ENCODE data around the gene XIAP.
"Not testable (repeated sequence)": the region's sequence is repeated elsewhere in the genome, so short reads cannot be mapped to it uniquely, and the experiment has no call there.

Gene XIAP

DNA sequence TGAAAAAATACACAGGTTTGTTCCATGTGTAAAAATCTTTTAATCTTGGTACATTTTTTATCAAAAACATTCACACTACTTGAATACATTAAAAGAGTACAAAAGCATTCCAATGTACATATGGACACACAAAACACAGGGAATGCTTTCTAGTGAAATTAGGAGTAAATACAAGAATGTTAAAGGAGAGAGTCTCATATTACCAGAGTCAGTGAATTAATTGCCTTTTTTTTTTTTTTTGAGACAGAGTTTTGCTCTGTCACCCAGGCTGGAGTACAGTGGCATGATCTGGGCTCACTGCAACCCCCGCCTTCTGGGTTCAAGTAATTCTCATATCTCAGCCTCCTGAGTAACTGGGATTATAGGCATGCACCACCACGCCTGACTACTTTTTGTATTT, 17.0 kb downstream of the XIAP start:
- no peak for DNase-seq

DNA sequence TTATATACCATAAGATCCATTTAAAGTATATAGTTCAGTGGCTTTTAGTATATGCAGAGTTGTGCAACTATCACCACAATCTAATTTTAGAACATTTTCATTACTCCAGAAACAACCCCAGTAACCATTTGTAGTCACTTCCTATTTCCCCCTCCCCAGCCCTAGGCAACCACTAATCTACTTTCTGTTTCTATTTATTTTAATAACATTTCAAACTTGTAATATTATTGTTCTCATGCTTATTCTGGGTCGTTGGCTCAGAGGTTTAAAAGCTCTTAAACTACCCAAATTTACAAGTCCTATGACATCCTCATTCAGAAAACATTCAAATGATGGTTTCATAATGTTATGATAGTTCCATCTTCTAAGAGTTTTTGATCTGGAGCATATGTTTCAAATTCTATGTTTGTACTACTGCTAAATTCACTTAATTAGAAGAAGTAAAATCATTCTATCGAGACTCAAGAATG, 18.4 kb downstream of the XIAP start:
- DNase-seq, result no peak

DNA sequence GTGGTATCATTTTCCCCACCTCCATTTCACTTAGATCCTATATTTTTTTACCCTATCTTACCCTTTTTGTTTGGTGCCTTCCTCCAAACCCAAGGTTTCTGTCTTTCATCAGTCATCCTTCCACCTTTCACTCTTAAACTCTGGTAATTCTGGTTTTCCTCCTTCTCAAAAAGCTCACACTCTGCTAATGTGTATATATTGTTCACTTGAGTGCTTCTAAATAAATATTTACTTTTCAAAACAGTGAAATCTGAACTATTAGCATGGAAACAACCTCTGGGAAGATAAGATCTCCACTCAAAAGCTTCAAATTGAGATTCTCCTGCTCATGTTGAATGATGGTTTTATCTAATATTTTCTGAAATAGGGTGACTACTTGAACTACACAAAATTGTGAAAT, 21.5 kb downstream of the XIAP start:
- no peak for DNase-seq

DNA sequence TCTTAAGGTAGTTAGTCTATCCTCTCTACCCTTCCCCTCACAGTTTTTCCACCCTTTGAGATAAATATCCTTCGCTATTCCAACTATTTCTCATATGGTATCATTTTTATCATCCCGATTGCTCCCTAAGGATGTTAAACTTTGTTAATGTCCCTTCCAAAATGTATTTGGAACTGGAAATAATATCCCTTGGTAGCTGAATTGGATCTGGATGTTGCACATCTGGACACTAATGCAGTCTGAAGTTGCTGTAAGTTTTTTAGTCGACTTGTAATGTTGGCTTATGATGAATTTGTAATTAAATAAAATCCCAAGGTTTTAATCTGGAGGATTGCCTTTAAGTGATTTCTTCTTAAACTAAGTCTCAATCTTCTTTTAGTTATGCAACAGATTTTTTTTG, 22.5 kb downstream of the XIAP start:
- DNase-seq, result no peak

DNA sequence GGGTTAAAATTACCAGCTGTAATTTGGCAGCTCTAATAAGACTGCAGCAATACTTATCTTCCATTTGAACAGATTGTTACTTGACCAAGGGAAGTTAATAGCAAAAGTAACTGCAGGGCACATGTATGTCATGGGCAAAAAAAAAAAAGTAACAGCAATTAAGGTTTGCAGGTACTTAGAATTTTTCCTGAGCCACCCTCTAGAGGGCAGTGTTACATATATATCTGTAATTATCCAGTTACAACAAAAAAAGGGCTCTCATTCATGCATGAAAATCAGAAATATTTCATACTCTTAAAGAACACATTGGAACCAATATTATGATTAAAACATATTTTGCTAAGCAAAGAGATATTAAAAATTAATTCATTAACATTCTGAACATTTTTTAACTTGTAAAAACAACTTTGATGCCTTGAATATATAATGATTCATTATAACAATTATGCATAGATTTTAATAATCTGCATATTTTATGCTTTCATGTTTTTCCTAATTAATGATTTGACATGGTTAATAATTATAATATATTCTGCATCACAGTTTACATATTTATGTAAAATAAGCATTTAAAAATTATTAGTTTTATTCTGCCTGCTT, 25.1 kb downstream of the XIAP start:
- DNase-seq, result peak; percentile 49

DNA sequence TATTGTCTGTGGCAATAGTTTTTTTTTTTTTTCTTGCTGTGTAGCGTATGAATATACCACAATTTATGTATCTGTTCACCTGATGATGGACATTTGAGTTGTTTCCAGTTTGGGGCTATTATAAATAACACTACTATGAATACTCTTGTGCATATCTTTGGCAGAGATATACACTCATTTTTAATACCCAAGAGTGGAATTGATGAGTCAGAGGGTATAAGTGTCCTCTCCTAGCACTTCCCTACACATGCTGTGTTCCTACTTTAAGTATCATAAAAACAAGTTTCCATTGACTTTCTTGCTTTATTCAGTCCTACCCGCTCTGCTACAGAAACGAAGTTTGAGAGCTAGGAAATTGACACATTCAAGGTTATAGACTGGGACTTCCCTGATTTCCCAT, 39.8 kb downstream of the XIAP start:
- DNase-seq, result no peak

DNA sequence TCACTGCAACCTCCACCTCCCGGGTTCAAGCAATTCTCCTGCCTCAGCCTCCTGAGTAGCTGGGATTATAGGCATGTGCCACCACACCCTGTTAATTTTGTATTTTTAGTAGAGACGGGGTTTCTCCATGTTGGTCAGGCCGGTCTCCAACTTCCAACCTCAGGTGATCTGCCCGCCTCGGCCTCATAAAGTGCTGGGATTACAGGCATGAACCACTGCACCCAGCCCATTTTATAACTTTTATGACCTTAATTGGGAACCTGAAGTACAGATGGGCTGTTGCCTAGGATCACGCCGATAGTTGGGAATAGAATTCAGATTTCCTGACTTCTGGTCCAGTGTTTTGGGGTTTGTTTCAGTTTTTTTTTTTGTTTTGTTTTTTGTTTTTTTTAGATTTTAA, 43.4 kb downstream of the XIAP start:
- not testable (repeated sequence) for DNase-seq

DNA sequence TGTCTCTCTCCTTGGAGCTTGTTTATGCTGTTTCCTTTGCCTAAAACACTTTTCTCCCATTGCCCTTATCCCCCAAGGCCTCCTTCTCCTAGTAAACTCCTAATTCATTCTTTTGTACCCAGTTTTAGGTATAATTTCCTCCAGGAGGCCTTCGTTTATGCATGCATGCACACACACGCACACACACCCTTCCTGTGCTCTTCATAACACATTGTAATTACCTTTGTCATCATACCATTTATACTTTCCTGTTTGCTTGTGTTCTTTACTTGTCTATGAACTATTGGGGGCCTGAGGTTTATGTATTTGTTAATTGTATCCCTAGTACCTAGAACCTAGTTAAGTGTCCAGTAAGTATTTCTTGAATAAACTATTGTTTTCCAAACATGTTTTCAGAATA, 45.5 kb downstream of the XIAP start:
- DNase-seq, result no peak

DNA sequence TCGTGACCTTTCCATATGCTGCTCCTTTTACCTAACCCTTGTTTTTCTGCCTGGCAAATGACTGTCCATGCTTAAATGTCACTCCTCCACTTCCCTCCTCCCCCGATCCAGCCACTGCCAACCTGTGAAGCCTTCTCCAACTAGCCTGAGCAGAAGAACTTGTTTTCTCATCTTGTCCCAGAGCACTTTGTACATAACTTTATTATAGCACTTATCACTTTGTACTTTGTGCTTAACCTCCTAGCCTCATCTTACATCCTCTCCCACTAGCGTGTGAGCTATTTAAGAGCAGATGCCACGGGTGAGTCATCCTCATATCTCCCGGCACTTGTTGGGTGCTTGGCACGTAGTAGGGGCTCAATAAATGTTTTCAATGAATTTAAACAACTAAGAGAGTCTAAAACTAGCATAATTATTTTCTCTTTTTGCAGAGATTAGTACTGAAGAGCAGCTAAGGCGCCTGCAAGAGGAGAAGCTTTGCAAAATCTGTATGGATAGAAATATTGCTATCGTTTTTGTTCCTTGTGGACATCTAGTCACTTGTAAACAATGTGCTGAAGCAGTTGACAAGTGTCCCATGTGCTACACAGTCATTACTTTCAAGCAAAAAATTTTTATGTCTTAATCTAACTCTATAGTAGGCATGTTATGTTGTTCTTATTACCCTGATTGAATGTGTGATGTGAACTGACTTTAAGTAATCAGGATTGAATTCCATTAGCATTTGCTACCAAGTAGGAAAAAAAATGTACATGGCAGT, 46.9 kb downstream of the XIAP start:
- no peak for DNase-seq

DNA sequence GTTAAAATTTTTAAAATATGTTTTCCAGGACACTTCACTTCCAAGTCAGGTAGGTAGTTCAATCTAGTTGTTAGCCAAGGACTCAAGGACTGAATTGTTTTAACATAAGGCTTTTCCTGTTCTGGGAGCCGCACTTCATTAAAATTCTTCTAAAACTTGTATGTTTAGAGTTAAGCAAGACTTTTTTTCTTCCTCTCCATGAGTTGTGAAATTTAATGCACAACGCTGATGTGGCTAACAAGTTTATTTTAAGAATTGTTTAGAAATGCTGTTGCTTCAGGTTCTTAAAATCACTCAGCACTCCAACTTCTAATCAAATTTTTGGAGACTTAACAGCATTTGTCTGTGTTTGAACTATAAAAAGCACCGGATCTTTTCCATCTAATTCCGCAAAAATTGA, 49.7 kb downstream of the XIAP start:
- DNase-seq, result no peak

DNA sequence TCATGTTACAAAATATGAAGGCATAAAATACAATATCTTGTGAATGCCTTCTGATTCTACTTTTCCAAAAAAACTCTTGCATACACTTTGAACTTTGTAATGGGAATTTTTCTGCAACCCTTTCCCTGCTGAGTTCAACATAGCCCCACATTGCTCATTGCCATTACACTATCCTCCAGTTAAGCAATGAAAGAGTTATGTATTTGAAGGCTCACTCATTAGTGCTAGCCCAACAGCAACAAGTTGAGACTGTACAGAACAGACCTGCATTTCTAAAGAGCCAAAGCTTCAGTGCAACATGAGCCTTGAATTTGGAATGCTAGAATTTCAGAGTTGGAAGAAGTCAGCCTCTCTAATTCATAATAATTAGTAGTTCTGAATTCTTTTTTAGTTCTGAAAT, 57.2 kb downstream of the XIAP start:
- no peak for DNase-seq

DNA sequence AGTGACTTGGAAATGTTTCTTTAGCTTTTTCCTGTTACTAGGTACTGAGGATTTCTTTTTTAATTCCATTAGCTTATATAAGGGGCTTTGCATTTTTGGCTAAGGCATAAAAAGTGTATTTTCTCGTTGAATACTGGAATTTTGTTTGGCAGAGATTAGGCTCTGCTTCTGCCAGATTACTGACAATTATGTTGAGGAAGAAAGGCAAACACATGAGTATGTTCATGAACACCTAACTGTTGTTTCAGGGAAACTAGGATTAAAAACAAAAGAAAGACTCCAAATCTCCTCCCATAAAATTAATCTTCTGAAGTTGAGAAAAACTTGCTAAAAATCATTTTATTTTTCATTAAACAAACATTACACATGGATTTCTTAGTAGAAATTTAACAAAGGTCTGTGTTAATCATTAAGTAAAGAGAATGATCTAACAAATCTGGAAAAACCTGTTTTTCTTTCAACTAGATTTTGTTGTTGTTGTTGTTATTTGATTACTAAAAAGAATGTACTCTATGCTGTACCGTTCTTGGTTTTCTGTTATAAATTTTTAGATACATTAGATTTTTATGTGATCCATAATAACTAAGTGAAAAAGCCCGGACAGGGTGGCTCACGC, 58.4 kb downstream of the XIAP start:
- DNase-seq, result no peak

DNA sequence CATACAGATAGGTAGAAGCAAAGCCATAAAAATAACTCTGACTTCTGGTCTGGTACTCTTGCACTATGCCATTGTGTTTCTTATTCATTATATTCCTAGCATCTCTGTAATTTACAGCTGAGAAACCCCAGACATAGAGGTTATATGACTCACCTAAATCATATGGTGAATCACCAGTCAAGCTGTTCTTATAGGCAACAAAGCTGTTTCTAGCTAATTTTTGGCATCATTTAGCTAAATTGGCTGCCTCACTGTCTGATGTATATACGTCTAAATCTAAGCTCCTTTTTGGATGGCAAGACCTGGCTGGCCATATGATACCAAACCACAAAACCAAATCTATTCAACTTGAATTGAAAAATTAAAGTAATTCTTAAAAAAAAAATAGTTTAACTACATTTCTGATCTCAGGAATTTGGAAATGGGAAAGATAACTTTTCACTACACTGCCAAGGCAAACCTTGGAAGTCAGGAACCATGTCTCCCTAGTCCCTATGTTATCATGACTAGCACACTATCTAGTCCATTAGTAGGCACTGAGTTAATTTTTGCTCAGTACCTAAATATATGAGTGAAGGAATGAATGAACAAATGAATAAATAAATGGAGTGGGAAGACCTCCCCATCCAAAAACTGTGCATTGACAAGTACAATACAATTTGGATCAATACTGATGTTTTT, 60.4 kb downstream of the XIAP start:
- no peak for DNase-seq

DNA sequence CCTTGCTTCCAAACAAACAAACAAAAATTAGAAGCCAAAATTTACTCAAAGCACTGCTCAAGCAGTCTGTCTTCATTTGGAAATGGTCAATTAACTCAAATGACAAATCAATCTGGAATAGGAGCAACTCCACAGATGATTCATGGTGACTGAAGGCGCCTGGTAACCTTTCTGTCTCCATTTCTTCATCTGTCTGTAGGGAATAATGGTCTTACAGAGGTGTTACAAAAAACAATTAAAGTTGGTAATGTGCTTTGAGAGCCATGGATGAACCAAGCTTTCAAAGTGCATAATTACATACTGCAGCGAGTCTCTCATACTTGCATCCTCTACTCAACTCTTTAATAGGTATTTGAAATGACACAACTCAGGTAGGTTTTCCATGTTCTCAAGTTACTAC, 63.4 kb downstream of the XIAP start:
- no peak for DNase-seq

DNA sequence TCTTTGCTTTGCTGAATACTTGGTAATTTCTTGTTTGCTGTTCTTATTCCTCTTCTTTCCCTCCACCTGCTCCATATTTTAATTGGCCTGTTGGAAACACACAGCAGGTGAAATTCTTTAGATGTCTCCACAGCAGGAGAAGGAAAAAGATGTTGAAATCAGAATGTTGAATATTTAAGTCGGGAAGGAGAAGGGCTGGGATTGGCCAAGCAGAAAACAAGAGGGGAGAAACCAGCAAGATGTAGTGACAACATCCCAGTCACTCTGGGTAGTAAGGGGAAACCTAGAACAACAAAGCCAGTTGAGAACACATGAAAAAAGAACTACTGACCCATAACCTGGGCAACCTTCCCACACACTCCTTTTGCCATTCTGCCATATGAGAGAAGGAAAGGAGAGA, 64.3 kb downstream of the XIAP start:
- no peak for DNase-seq

DNA sequence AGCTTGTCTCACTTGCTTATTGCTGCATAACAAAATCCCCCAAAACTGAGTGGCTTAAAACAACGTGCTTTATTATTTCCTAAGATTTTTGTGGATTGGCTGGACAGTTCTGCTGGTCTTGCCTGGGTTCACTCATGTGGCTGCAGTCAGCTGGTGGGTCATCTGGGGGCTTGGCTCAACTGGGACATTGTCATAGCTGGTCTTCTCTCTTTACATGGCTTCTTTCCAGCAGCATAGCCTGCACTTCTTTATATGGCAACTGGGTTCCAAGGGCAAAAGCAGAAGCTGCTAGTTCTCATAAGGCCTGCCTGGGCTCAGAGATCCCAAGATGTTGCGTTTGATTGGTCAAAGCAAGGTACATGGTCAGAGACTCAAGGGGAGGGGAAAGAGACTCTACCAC, 68.0 kb downstream of the XIAP start:
- DNase-seq, result no peak

DNA sequence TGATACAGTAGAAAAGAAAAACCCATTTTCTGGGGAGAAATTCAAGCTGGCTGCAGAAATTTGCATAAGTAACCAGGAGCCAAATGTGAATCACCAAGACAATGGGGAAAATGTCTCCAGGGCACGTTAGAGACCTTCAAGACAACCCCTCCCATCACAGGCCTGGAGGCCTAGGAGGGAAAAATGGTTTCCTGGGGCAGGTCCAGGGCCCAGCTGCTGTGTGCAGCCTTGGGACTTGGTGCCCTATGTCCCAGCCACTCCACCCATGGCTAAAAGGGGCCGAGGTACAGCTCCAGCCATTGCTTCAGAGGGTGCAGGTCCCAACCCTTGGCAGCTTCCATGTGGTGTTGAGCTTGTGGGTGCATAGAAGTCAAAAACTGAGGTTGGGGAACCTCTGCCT, 72.2 kb downstream of the XIAP start:
- not testable (repeated sequence) for DNase-seq

DNA sequence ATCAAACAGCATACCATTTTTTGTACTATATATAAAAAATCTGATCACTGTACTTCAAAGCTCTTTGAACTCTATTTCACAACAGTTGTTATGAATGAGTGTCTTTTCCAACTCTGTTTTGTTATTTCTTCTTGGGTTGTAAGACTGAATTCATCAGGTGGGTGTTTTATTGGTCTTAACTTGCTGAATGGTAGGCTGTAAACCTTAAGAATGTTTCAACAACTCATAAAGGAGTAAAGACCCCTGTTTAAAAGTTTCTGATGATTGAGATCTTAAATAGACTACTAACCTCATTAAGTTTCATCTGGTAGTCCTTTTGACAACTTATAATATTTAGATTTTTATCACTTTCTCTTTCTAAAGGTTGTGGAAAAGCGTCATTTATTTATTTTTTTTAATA, 83.2 kb downstream of the XIAP start:
- DNase-seq, result no peak

DNA sequence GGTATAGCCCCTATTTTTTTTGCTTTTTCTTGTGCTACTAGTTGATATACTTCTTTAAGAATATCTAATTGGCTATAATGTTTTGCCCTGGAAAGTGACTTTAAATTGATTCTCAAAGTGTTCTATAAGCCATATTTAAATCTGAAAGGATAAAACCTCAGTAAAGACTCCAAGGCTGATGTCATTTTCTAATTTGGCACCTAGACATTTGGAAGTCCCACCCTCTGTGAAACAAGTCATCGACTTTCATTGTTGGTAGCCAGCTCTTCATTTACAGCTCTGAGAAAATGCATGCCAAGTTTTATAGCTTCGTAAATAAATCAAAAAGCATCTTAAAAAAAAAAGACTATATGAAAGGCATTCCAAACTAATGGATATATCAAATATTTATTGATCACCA, 83.6 kb downstream of the XIAP start:
- no peak for DNase-seq

DNA sequence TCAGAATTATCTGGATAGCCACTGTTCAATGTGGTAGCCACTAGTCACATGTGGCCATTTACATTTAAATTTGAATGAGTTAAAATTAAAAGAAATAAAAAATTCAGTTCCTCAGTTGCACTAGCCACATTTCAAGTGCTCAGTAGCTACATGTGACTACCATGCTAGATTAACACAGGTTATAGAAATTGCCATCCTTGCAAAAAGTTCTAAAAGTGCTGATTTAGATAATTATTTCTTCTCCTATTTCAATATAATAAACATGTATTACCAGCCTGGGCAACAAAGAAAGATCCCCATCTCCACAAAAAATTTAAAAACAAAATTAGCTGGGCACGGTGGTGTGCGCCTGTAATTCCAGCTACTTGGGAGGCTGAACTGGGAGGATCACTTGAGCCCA, 90.0 kb downstream of the XIAP start:
- no peak for DNase-seq

DNA sequence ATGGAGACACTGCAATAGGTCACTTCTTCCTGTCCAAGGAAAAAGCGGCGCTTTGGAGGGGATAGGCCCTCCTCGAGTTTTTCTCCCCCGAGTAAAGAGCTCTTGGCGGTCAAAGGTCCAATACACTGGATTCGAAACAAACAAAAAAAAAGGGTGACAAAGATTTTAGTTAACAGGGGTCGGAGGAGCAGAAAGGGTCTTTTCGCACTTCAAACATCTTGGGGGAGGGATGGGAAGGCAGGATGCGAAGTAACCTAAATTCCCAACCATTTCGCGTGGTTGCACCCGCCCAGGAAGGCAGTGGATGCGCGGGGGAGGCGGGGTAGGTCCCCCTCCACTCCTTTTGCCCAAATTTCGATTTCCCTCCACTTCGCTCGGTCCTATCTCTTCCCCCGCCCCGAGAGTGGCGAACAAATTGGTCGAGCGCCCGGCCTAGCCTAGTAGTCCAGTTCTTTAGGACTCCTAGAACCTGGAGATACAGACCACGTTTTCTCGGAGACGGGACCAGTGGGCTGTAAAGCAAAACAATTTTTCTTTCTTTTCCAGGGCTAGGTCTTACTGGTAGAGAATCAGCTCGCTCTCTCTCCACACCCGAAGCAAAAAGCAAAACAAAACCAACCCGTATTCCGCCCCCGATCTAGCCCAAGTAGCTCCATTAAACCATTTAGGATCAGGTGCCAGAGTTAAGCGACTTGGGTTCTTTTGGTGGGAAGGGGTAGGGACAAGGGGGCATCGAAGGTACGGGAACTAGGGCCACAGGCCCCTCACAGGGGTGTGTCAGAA, 99.6 kb downstream of the XIAP start:
- no peak for DNase-seq

DNA sequence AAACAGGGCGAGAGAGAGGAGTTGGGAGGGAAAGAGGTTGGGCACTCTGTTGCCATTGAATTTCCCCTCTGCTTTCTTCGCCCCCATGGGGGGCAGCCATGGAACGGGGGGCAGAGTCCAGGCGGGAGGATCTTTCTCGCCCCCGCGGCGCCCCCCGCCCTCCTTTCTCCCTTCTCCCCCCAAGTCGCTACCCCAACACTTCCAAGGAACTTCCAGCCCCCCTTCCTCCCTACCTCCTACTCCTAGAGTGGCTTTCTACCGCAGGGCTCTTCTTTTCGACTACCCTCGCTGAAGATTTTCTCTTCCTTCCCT, 101.1 kb downstream of the XIAP start:
- no peak for DNase-seq

DNA sequence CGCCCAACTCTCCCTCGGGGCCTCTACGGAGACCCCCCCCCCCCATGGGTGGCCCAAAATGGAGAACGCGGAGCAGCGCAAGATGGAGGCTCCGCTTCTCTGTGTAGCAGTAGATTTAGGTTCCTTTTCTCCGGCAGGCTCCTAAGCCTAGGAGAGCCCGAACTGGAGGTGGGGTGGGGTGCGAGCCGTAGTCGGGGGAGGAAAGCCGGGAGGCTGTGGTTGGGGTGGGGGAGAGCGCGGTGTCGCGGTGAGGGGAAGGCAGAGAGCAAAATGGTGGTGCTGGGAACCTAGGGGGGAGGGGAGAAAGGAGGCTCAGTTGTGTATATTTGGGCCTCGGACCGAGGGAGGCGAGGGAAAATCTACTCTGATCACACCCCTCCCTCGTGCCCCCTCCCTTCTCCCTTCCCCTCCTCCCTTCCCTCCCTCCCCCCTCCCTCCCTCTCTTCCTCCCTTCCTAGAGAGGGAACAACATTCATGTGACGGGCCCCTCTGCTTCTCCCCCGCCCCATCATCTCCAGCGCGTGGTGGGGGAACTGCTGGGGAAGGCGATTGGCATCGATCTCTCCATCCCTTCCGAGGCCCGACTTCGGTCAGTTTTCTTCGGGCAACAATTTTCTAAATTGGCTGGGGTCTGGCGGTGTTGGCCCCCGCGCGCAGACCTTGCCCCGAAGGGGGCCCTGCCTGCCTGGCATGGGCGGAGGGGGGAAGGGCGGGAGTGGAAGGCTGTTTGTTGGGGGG, 101.6 kb downstream of the XIAP start, which contains the start of gene STAG2:
Gene STAG2, plus strand, starts transcription at position 439 of the 738 bp plus-strand sequence. CDS start 60,922 bp downstream, outside the sequence.
- DNase-seq, result peak; percentile 62

Measured in NCI-H1436 treated with DMSO at 0.1 percent for 48 hours (cell line).